Psoas muscle (tissue), 8 donors: Measurements from ENCODE around the gene PSMD5. TPM values are rescaled to one million over a fixed set of nuclear protein-coding genes. Genes with fewer than 3 reads are reported as not detected.

Experiments used
- ATAC-seq, 4 donors: fragments of 200-7000 bp; cut with Tn5 transposase; one replicate each; pipeline ENCODE4 v1.9.1; 2020; ENCODE audit warnings: moderate library complexity in 3 of 4, mild to moderate bottlenecking in 2 of 4
- DNase-seq, 2 donors: peaks; one replicate each; pipeline ENCODE4 v3.0.0-alpha.2; 2020
- H3K27ac ChIP-seq: fragments of 200-600 bp; one replicate; pipeline ENCODE4 v1.8.0; 2022
- H3K27me3 ChIP-seq, 3 donors: fragments of 200-600 bp in 1 of 3; one replicate each; pipeline versions ENCODE4 v1.6.1 to v1.8.0; 2013 to 2022; ENCODE audit warnings: low read length in 2 of 3, mild to moderate bottlenecking in 2 of 3, moderate library complexity in 1 of 3; ENCODE audit not compliant: insufficient read depth in 3 of 3
- H3K36me3 ChIP-seq, 2 donors: fragments of 200-600 bp in 1 of 2; one replicate each; pipeline versions ENCODE4 v1.6.1 to v1.8.0; 2013 to 2022; ENCODE audit warnings: low read depth in 1 of 2, mild to moderate bottlenecking in 1 of 2, moderate library complexity in 1 of 2; ENCODE audit not compliant: insufficient read depth in 1 of 2
- H3K4me1 ChIP-seq: fragments of 200-600 bp; one replicate; pipeline ENCODE4 v1.8.0; 2022
- H3K4me3 ChIP-seq: fragments of 200-600 bp; one replicate; pipeline ENCODE4 v1.8.0; 2022; ENCODE audit warnings: mild to moderate bottlenecking
- H3K9me3 ChIP-seq: fragments of 200-600 bp; one replicate; pipeline ENCODE4 v1.8.0; 2022
- WGBS, 3 donors: extraction: QIAGEN DNeasy Blood & Tissue Kit; methylation state at CpG; one replicate each; pipeline versions ENCODE4 v1.1.6 to v1.1.7; 2013; 5-methylcytosine and 5-hydroxymethylcytosine counted together
- intact Hi-C, 2 donors: fragments of 100-400 bp; cut with DNase I; formaldehyde crosslinking; loops; one replicate each; pipeline versions ENCODE4 v1.11.0 to v1.14.2; 2022
- polyA plus RNA-seq, 3 donors: library from polyadenylated mRNA; stranded (reverse); fragments of 200-250 nt; gene quantifications; one replicate each; pipeline ENCODE4 v1.2.3, GENCODE V29; 2013
- total RNA-seq, 4 donors: library from RNA; stranded (reverse); fragmentation: NEBNext Ultra II Directional in 2 of 4; extraction: Animal tissue kit (Norgen Biotek cat#: 25700) in 2 of 4; gene quantifications; one replicate each; pipeline versions ENCODE4 v1.2.1 to v1.2.4, GENCODE V29; 2021 to 2023
- TF ChIP-seq, protein P1 (sequence below): fragments of 200-600 bp; IDR thresholded peaks from one replicate; pipeline ENCODE4 v1.8.0; 2022; ENCODE audit warnings: antibody characterized with exemption
- donor health status: healthy with polysubstance abuse.
- donor health status: DM: no; HTN: no; CAD: no; lungs with moderate emphysema.
- donor health status: Bipolar disorder and iron deficiency.
- donor health status: healthy.
- donor health status: DM: yes; HTN: yes; CAD: no.
- donor health status: DM: no; HTN: no; CAD: no.
- donor health status: DM: no; HTN: no; CAD: no.
- donor health status: DM: yes; HTN: yes; CAD: no.

Gene PSMD5
- total and polyA plus RNA-seq, 7 donors, result 6.2 to 15.7 (median 8.9) TPM

DNA sequence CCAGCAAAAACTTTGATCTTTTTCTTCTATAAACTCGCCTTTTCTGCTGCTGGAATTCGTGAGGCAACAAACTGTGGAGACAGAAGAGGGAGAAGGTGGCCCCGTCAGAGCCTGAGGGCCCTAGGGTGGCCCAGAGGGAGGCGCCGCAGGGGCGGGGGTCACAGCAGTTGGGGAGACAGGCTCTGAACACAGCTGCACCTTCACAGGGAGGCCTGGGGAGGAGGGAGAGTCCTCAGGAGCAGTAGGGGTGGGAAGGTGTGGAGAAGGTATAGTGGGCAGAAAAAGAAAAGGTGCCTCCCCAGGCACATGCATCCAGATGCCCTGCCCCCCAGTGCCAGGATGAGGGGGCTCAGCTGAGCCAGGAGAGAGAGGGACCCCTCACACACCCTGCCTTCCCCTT is 19.2 kb upstream of the PSMD5 start:
- Histone ChIP-seq H3K36me3 (peaks cover 0 to 52% of the 10 kb centered on the region in 2 donors), H3K27ac (no peak overlapping the region), H3K4me3 (no peak overlapping the region), H3K9me3 (no peaks in the 10 kb centered on the region), H3K4me1 (no peaks in the 10 kb centered on the region), H3K27me3 (no peaks in the 10 kb centered on the region)
- DNase-seq (no peak), ATAC-seq (no peak)
- WGBS, 3 donors, result 96 to 99% (median 99%) methylated on average over 6 of the region's 6 CpGs
- intact Hi-C loops, result loop anchor here in 1 of 2 donors (10.0 kb wide), 1 partner anchor 193 kb away; the partner anchor contains the start of gene C5
- TF ChIP-seq, protein P1, sequence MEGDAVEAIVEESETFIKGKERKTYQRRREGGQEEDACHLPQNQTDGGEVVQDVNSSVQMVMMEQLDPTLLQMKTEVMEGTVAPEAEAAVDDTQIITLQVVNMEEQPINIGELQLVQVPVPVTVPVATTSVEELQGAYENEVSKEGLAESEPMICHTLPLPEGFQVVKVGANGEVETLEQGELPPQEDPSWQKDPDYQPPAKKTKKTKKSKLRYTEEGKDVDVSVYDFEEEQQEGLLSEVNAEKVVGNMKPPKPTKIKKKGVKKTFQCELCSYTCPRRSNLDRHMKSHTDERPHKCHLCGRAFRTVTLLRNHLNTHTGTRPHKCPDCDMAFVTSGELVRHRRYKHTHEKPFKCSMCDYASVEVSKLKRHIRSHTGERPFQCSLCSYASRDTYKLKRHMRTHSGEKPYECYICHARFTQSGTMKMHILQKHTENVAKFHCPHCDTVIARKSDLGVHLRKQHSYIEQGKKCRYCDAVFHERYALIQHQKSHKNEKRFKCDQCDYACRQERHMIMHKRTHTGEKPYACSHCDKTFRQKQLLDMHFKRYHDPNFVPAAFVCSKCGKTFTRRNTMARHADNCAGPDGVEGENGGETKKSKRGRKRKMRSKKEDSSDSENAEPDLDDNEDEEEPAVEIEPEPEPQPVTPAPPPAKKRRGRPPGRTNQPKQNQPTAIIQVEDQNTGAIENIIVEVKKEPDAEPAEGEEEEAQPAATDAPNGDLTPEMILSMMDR, result no peak

DNA sequence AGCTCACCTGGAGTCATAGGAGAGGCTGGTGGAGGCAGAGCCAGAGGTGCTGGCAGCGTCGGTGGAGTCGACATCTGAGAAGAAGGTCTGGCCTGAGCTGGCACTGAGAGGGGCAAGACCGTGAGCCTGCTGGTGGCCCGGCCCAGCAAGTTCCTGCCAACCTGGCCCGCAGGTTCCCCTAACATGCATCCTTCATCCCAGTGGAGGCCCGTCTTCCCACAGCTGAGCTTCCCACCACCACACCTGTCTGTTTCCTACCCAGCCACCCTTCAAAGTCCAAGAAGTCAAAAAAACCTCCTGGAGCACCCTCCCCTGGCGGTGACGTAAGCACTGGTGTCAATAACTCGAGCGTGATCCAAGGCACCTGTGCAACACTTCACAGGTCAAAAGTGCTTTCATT is 17.4 kb upstream of the PSMD5 start:
- intact Hi-C loops, result loop anchor here in 1 of 2 donors (10.0 kb wide), 1 partner anchor 195 kb away; the partner anchor contains the start of gene C5
- 77 to 97% (median 79%) methylated on average over 8 to 11 of the region's 11 CpGs for WGBS, 3 donors
- H3K36me3 ChIP-seq, result peaks cover 0 to 52% of the 10 kb centered on the region in 2 donors

DNA sequence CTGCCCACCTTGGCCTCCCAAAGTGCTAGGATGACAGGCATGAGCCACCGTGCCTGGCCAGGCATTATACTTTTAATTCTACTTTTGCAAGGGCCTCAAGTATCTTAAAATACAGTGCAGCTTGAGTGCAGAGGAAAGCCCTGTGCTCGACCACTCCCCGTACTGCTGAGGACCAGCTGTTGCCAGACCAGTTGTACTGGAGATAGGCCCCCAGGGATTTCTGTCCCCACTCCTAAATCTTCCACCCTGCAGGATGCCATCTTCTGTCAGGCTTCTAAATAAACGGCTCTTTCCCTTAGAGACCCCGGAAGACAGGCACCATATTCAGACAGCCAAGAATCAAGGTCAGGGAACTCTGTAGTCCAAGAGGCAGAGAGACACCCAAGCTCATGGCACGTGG is 16.6 kb upstream of the PSMD5 start:
- intact Hi-C loops, result no loop called here
- Histone ChIP-seq H3K36me3 (peaks cover 0 to 51% of the 10 kb centered on the region in 2 donors), H3K27me3 (no peaks in the 10 kb centered on the region), H3K4me1 (no peaks in the 10 kb centered on the region), H3K9me3 (no peaks in the 10 kb centered on the region), H3K4me3 (no peak overlapping the region), H3K27ac (no peak overlapping the region)
- WGBS, 3 donors, result 63 to 69% (median 65%) methylated on average over 6 of the region's 6 CpGs
- ATAC-seq (no peak), DNase-seq (no peak)
- TF ChIP-seq, protein P1, result no peak

More for the DNA sequence above, 17.4 kb upstream of the PSMD5 start:
- no peak for DNase-seq
- H3K4me1 ChIP-seq, result no peaks in the 10 kb centered on the region
- H3K9me3 ChIP-seq, result no peaks in the 10 kb centered on the region
- H3K4me3 ChIP-seq, result no peak overlapping the region
- H3K27ac ChIP-seq, result no peak overlapping the region
- no peak for ATAC-seq
- TF ChIP-seq, protein P1, result no peak
- no peaks in the 10 kb centered on the region for H3K27me3 ChIP-seq

DNA sequence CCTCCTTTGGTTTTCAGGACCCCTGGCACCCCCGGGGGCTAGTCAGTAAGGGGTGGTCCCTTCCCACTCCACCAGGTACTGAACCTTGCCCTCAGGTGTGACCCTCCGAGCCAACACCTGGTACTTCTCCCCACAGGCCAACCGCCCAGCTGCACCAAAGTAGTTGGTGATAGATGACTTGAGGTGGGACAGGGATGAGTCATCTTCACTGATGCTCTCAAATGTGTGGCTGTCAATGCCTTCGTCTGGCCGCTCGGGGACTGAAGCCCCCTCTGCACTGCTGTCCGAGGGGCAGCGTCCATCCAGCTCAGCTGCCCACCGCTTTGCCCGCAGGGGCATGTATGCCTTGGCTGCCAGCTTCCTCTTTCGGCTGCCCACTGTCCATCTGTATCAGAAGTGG is 15.2 kb upstream of the PSMD5 start:
- H3K4me1 ChIP-seq, result no peaks in the 10 kb centered on the region
- 92 to 93% (median 92%) methylated on average over 11 of the region's 11 CpGs for WGBS, 3 donors

More for the DNA sequence above, 15.2 kb upstream of the PSMD5 start:
- Histone ChIP-seq H3K4me3 (no peak overlapping the region), H3K36me3 (peaks cover 0 to 37% of the 10 kb centered on the region in 2 donors), H3K27me3 (no peaks in the 10 kb centered on the region), H3K9me3 (no peaks in the 10 kb centered on the region), H3K27ac (no peak overlapping the region)
- DNase-seq (no peak), ATAC-seq (no peak)
- intact Hi-C loops, result no loop called here
- TF ChIP-seq, protein P1, result no peak
